Skin epidermis (tissue), 12 donors: ENCODE measurements around the gene TOMM20.
"Not testable (repeated sequence)": the region's sequence is repeated elsewhere in the genome, so short reads cannot be mapped to it uniquely, and the experiment has no call there.

ENCODE experiments used
- H3K27ac ChIP-seq, 21 experiments: fragments of 200-600 bp; sonication (generic) in 11 of 21; one replicate each; pipeline ENCODE4 v1.5.0; 2020; ENCODE audit warnings: mild to moderate bottlenecking in 3 of 21, inconsistent platforms in 2 of 21, moderate library complexity in 2 of 21
- H3K4me3 ChIP-seq, 7 experiments: fragments of 200-600 bp; sonication (generic) in 2 of 7; one replicate each; pipeline ENCODE4 v1.5.0; 2020; ENCODE audit warnings: inconsistent platforms in 2 of 7, mild to moderate bottlenecking in 2 of 7, moderate library complexity in 1 of 7

TOMM20 gene

DNA sequence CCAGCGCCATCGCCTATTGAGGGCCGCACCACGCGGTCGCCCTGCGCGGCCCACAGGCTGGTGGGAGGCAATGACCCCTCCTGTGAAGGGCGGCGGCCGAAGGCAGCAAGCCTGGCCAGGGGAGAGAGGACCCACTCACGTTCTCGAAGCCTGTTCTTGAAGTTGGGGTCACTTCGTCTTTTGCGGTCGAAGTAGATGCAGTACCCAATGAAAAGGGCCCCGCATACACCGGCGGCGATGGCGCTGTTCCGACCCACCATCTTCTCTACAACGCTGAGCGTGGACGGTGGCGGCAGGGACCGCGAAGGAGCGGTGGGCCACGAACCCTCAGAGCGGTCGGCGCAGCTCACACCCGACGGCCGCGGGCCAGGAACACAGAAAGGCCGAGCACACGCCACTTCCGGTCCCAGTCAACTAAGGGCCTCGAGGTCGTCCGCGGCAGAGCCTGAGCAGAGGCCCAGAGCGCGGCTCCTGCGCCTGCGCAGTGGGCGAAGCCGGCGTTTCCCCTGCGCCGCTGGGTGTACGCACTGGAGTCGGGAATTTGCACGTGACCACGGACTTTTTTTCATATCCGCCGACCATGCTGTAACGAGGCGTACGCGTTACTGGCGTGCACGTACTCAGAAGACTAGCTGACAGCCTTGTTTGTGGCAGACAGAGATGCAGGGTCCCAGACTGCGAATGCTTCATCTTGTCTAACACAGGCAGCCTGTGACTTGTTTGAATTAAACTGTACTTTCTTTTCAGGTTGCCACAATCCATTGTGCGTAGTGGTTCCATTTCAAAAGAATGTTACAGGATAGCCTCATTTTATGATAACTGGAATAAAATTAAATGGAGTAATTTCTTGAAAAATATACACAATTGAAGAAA, at the start of gene TOMM20:
Gene TOMM20, minus strand, starts transcription at position 382 of the 873 bp plus-strand sequence. Its CDS starts 122 bp downstream, at position 260.
- Histone ChIP-seq H3K27ac (peak within 1 kb of the TSS; percentile 74 to 99 (median 92)), H3K4me3 (peak within 1 kb of the TSS; percentile 81 to 99 (median 93))

DNA sequence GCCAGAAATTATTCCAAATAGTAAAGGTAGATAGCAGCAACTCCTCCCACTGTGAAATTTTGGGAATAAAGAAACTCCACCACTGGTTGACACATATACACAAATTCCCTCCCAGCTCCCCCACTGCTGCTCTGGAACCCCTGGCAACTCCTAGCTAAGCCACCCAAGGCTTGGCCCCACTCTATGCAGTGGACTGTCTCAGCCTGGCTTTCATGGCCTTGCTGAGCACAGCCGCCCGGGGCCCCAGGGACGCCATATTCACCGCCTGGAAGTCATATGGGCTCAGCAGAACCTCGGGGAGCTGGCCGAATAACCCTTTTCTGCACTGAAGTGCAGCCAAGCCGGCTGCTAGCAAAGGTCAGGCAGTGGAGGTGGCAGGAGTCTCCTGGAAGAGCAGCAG, 47.8 kb upstream of the TOMM20 start:
- no peak overlapping the region for H3K4me3 ChIP-seq
- no peak overlapping the region for H3K27ac ChIP-seq

DNA sequence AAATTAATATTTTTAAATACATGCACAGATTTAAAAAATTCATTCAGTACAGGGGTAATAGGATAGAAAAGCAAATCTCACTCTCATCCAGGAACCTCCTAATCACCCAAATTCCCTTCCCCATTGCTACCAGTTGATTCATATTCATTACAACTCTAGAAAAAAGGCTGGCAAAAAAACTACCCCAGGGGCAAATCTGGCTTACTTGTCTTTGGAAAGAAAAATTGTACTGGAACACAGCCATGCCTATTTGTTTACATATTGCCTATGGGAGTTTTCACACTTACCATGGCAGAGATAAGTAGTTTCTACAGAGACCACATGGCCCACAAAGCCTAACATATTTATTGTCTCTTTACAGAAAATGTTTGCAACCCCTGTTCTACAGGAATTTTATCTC, 41.3 kb upstream of the TOMM20 start:
- Histone ChIP-seq H3K4me3 (no peak overlapping the region), H3K27ac (no peak overlapping the region)

DNA sequence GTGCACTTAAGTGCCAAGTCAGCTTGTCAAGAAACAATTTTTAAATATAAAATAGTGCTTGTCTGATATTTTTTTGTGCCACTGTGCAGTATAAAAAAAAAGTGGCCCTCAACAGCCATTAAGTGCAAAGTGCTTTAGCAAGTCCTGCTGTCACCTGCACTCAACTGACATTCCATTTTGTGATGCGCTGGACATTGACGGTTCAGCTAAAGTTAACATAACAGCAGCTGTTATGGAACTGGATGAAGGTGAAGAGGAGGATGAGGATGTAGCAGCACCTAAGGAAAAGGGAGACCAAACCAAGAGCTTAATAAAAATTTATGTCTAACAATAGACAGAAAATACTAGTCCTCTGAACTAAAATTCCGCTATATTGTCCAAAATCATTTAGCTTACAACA, 39.7 kb upstream of the TOMM20 start:
- H3K4me3 ChIP-seq, result no peak overlapping the region
- H3K27ac ChIP-seq, result no peak overlapping the region

DNA sequence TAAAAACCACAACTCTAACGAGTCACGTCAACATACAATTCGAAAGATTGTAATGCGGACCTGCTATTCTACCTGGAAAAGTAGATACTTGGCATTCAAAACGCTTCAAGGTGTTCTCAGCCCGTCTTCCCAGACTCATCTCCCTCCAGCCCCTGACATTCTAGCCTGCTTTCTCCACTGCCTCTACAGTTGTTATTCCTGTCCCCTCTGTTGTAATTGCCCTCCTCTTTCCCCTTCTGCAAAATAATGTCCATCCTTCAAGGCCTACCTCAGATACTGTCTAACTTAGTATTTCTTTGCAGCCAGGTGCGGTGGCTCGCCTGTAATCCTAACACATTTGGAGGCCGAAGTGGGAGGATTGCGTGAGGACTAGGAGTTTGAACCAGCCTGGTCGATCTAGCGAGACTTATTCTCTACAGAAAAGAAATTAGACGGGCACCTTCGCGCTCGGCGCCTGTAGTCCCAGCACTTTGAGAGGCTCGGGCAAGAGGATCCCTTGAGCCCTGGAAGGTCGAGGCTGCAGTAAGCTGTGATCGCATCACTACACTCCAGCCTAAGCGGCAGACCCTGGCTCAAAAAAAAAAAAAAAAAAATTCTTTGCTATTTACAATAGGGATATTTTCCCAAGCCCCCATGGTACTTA, 33.2 kb upstream of the TOMM20 start:
- peak overlapping the region; percentile 50 to 88 (median 70) for H3K4me3 ChIP-seq
- peak overlapping the region in 20 of 21 experiments; percentile 83 to 96 (median 91) for H3K27ac ChIP-seq

DNA sequence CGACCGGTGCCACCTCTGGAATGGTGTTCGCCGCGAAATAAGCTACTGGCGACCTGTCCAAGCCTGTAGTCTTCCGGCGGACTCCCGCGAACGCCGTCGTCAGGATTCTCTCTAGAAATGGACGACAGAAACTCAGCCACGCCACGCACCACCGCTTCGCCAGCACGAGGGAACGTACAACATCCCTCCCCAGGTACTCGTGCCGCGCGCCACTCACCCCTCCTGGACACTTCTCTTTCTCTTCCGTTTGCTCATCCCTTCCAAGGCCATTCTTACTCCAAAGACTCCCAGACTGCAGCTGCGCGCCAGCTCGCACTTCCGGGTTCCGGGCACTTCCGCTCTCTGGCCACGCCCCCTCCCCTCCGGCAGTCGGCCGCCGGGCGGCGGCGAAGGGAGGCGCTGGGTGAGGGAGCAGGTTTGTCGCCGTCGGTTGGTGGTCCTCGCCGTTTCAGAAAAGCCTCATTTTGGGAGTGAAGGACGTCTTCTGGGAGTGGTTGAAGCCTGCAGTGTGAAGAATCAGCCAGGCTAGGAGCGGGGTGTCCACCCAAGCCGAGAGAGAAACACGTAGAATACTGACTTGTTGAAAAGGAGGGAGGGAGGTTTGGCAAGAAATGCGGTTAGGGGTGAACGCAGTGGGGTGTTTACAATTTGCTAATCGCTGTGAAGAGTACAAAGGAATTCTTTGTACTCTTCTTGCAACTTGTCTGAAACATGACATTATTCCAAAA, 32.5 kb upstream of the TOMM20 start, which contains the start of gene RBM34:
Gene RBM34, minus strand, starts transcription at position 294 of the 728 bp plus-strand sequence. Its CDS starts 24 bp downstream, at position 270.
- Histone ChIP-seq H3K27ac (peak within 1 kb of the TSS; percentile 23 to 96 (median 91)), H3K4me3 (peak within 1 kb of the TSS; percentile 50 to 88 (median 70))

DNA sequence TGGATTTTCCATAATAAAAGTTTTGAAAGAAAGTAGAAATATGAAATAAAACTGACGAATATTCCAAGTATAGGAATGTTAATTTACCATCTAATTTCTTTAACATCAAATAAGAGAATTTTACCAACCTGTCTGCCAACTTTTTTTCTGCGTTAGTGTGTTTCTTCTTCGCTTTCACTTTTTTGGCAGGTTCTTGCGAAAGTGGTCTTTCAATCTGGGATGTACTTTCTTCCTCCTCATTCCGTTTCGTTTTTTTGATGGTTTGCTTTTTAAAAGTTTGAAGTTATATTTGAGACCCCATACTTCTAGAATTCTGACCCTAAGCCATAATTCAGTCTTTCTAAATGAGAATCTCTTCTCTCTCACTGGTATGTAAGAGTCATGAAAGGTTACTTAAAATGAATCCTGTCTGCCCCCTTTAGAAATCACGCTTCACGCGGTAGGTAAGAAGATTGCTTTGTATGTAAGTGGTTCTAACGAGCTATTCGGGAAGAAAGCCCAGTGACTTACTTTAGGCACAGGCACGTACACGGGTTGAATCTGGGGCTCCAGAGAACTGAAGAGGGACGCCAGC, 31.8 kb upstream of the TOMM20 start:
- H3K4me3 ChIP-seq, result peak overlapping the region; percentile 50 to 88 (median 70)
- peak overlapping the region; percentile 23 to 96 (median 91) for H3K27ac ChIP-seq

DNA sequence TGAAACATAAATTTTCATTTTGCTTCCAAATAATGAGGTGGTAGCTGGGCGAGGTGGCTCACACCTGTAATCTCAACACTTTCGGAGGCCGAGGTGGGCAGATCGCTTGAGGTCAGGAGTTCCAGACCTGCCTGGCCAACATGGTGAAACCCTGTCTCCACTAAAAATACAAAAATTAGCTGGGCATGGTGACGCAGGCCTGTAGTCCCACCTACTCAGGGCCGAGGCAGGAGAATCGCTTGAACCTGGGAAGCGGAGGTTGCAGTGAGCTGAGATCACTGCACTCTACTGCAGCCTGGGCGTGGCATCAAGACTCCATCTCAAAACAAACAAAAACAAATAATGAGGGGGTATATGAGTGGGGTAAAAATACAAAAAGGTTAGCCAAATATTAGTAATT, 31.3 kb upstream of the TOMM20 start:
- Histone ChIP-seq H3K27ac (peak overlapping the region in 9 of 21 experiments; percentile 85 to 93 (median 91)), H3K4me3 (peak overlapping the region; percentile 50 to 88 (median 70))

DNA sequence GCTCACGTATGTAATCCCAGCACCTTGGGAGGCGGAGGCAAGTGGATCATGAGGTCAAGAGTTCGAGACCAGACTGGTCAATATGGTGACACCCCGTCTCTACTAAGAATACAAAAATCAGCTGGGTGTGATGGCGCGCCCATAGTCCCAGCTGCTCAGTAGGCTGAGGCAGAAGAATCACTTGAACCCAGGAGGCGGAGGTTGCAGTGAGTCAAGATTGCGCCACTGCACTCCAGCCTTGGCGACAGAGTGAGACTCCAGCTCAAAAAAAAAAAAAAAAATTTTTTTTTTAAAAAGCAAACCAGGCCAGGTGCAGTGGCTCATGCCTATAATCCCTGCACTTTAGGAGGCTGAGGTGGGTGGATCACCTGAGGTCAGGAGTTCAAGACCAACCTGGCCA, 30.6 kb upstream of the TOMM20 start:
- not testable (repeated sequence) for H3K27ac ChIP-seq, H3K4me3 ChIP-seq

DNA sequence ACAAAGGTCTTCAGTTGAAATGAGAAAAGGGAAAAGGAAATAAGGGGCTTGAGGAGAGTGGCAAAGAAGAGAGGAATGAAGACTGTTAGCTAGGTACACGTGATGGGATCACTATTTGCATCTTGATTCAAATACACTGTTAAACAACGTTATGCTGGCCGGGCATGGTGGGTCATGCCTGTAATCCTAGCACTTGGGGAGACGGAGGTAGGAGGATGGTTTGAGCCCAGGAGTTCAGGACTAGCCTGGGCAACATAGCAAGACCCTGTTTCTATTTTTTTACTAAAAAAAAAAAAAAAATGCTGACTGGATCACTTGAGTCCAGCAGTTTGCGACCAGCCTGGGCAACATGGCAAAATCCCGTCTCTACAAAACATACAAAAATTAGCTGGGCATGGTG, 30.0 kb upstream of the TOMM20 start:
- Histone ChIP-seq H3K27ac (no peak overlapping the region), H3K4me3 (no peak overlapping the region)

DNA sequence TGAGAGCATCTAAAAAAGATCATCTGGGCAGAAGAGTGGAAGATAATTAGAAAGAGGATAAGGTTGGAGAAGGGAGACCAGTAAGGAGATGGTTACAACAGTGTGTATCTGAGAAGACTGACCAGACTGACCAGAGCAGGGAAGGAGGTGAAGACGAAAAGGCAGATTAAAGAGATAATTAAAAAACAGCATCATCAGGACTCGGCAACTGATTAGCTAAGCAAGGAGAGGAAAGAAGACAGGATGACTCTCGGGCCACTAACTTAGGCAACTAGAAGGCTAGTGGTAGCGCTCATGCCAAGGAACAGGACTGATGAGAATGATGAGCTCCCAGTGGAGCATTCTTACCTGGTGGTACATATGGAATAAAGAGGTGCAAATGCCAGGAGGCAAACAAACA, 28.5 kb upstream of the TOMM20 start:
- no peak overlapping the region for H3K4me3 ChIP-seq
- H3K27ac ChIP-seq, result no peak overlapping the region

DNA sequence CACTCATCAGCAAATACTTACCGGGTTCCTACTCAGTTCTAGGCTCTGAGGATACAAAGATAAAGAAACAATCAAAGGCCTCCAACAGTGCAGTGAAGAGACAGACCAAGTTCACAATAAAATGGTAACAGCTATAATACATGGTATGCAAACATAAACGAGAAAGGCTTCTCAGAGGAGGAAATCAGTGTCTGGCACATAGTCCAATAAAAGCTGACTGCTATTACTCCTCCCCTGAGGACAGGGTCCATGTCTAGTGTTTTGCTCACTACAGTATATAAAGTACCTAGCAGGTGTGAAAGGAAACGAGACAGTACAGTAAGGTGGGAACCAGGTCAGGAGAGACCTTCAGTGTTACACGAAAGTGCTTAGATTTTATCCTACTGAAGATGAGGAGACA, 28.1 kb upstream of the TOMM20 start:
- H3K27ac ChIP-seq, result no peak overlapping the region
- H3K4me3 ChIP-seq, result no peak overlapping the region

DNA sequence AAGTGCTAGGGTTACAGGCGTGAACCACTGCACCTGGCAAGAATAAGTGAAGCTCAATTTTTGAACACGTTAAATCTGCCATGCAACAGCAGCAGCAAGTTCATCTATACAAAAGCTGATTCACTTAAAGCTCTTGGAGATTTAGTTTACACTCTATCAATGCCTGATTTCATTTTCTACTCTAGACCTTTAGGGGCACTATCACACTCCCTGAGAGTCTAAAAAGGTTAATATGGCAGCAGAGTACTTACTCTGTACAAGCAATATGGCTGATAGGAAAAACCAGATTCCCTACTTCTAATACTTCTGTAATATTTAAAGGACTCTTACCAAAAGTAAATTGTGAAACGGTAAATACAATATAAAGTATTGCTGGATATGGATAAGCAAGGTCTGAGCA, 27.6 kb upstream of the TOMM20 start:
- Histone ChIP-seq H3K4me3 (no peak overlapping the region), H3K27ac (no peak overlapping the region)

DNA sequence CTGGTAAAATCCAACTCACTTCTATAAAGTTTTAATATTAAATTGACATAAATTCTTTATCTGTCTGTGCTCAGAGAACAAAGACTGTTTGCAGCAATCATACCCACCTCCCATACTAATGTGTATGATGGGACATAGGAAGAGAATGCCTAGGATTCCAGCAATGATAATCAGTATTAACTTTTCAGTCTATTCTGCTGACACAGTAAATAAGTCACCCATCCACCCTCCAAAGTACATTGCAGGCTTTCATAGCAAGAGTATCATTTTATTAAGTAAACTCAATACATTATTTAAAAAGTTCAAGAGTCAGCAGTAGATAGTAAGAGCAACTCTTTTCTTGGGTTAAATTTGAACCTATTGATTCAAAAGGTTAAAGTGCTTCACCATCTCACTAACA, 23.6 kb upstream of the TOMM20 start:
- no peak overlapping the region for H3K27ac ChIP-seq
- H3K4me3 ChIP-seq, result no peak overlapping the region

DNA sequence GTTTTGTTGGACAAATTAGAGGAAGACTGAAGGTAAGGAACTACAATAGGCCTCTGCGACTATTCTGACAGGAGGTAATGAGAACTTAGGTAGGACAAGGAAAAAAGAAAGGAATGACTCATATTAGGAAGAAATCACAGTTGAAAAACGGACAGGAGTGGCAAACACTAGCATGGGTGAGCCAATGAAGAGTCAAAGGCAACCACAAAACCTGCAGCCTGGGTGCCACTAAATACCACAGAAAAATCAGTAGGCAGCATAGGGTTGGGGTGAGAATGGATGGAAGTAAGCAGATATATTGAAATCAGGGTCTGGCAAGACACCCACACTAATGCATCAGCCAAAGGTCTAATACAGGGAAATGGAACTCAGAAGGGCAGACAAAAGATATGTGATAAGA, 22.4 kb upstream of the TOMM20 start:
- Histone ChIP-seq H3K27ac (no peak overlapping the region), H3K4me3 (no peak overlapping the region)

DNA sequence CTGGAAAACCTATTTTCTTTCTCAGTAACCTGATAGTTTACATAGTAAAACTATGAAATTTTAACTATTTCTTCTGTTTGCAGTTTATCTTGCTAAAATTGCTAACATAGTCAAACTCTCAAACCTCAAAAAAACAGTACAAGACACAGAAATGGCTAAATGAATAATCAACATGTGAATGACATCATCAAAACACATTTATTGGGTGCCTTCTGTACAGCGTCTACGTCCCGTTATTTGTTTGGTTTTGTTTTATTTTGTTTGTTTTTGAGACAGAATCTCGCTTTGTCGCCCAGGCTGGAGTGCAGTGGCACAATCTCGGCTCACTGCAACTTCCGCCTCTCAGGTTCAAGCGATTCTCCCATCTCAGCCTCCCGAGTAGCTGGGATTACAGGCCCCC, 21.2 kb upstream of the TOMM20 start:
- H3K4me3 ChIP-seq, result no peak overlapping the region
- no peak overlapping the region for H3K27ac ChIP-seq

DNA sequence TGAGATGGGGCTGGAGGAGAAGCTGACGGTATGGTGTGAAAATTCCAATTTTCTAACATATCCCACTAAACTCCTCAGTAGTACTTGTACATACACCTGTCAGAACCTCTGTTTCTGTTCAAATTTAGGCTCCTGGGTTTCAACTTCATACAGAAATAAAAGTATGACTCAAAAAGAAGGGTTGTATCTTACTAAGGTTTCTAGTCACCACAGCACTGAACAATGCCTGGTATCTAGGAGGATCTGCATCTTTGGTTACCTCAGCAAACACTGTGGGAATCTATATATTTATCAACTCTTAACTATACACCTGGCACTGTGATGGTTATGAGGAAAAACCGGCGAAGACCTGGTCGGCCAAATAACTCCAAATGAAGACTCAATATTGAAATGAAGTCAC, 18.6 kb upstream of the TOMM20 start:
- H3K27ac ChIP-seq, result no peak overlapping the region
- H3K4me3 ChIP-seq, result no peak overlapping the region

DNA sequence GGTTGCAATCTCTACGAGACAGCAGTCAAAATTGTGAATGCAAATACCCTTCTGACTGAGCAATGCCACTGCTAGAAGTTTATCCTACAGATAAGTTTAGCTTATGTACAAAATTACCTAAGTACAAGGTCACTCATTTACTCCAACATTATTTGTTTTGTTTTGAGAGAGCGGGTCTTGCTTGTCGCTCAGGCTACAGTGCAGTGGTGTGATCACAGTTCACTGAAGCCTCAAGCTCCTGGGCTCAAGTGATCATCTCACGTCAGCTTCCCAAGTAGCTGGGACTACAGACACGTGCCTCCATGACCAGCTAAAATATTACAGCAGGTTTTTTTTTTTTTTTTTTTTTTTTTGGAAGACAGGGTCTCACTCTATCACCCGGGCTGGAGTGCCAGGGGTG, 17.0 kb upstream of the TOMM20 start:
- Histone ChIP-seq H3K4me3 (no peak overlapping the region), H3K27ac (no peak overlapping the region)

DNA sequence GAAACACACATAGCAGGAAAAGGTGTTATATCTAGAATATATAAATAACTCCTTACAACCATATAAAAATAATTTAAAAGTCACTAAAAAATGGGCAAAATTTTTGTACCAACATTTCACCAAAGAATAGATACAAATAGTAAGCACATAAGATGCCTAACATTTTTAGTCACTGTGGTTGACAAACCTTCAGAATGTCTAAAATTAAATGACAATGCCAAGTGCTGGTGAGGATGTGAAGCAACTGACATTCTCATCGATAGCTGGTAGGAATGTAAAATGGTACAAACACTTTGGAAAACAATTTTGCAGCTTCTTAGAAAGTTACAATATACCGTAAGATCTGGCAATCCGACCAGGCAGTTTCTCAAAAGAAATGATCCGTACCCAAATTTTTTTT, 14.4 kb upstream of the TOMM20 start:
- Histone ChIP-seq H3K4me3 (no peak overlapping the region), H3K27ac (no peak overlapping the region)

DNA sequence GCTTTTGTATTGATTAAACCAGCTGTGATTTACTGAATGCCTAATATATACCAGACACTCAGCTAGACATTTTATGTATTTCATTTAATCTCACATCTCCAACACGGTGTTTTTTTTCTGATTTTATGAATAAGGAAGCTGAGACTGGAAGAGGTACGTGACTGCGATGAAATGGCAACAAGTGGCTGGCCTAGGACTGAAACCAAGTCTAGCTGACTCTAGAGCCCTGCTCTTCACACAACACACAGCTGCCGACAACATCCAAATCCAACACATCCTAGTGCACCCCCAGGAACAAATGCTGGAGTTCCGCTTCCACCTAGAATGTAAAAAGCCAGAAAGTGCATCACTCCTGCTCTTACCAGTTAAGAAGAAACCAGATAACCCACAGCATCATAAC, 10.7 kb upstream of the TOMM20 start:
- Histone ChIP-seq H3K27ac (no peak overlapping the region), H3K4me3 (no peak overlapping the region)
